K562 (cell line): ENCODE results near the gene RSPH9. TPM values are rescaled to one million over a fixed set of nuclear protein-coding genes. Genes with fewer than 3 reads are reported as not detected.

Experiments used
- CEBPZ ChIP-seq: fragments of 150-350 bp; IDR thresholded peaks from 2 replicates; pipeline ENCODE4 v1.6.1; 2014; ENCODE audit warnings: low read depth, mild to moderate bottlenecking, low read length, borderline replicate concordance
- HLTF ChIP-seq: fragments of 450-650 bp; IDR thresholded peaks from 2 replicates; pipeline ENCODE4 v1.6.1; 2016
- MEF2D ChIP-seq: conservative IDR thresholded peaks from 2 replicates; pipeline ENCODE4 v1.6.1; 2016; ENCODE audit warnings: low read depth, missing genetic modification characterization, missing compliant biosample characterization
- MTF1 ChIP-seq: fragments of 250-450 bp; sonication (Bioruptor Pico); IDR thresholded peaks from 2 replicates; pipeline ENCODE4 v1.9.0; 2021; ENCODE audit warnings: moderate library complexity, mild to moderate bottlenecking, inconsistent platforms, borderline replicate concordance
- POLR3G ChIP-seq: IDR thresholded peaks from 2 replicates; pipeline ENCODE4 v1.6.1; 2011; ENCODE audit not compliant: insufficient read length, insufficient replicate concordance; ENCODE audit errors: extremely low read depth
- RFX7 ChIP-seq: fragments of 250-450 bp; sonication (Bioruptor Pico); IDR thresholded peaks from 2 replicates; pipeline ENCODE4 v1.5.1; 2021; ENCODE audit warnings: mild to moderate bottlenecking
- TCF3 ChIP-seq: sonication (generic); formaldehyde crosslinking; IDR thresholded peaks from 2 replicates; pipeline ENCODE4 v1.4.0; 2020; ENCODE audit warnings: mild to moderate bottlenecking, missing genetic modification reagents
- TCF7L2 ChIP-seq: fragments of 150-350 bp; IDR thresholded peaks from 2 replicates; pipeline ENCODE4 v1.6.1; 2016; ENCODE audit warnings: low read depth, mild to moderate bottlenecking, low read length, moderate library complexity
- ZBTB1 ChIP-seq: sonication (generic); formaldehyde crosslinking; IDR thresholded peaks from 2 replicates; pipeline ENCODE4 v1.8.1; 2023; ENCODE audit warnings: missing genetic modification reagents, low read depth, mild to moderate bottlenecking, borderline replicate concordance
- ZBTB26 ChIP-seq: fragments of 450-650 bp; formaldehyde crosslinking; IDR thresholded peaks from 2 replicates; pipeline ENCODE4 v1.4.0; 2022; ENCODE audit warnings: missing genetic modification characterization
- ZNF318 ChIP-seq, 2 experiments: fragments of 450-650 bp; IDR thresholded peaks; 2 replicates each; pipeline ENCODE4 v1.6.1; 2016; ENCODE audit warnings: mild to moderate bottlenecking in 2 of 2, borderline replicate concordance in 1 of 2, low read depth in 1 of 2, moderate library complexity in 1 of 2
- ZNF586 ChIP-seq: fragments of 450-650 bp; formaldehyde crosslinking; conservative IDR thresholded peaks from 2 replicates; pipeline ENCODE4 v1.4.0; 2020; ENCODE audit warnings: mild to moderate bottlenecking, moderate library complexity
- polyA plus RNA-seq, 8 experiments: library from polyadenylated mRNA; depleted of rRNA in 4 of 8; stranded (reverse) in 5 of 8; unstranded in 3 of 8; fragments of >200 nt; fragmentation: Nextera tagmentation in 2 of 8; fragmentation: Illumina TruSeq in 1 of 8; extraction: Ambion mirVana in 2 of 8; extraction: Trizol in 1 of 8; gene quantifications; 2 replicates each; pipeline versions ENCODE4 v1.2.1 to v1.2.3, GENCODE V29; 2011 to 2014; ENCODE audit warnings: inconsistent platforms in 1 of 8, missing spikeins in 1 of 8
- total RNA-seq, 7 experiments: library from RNA; depleted of rRNA in 6 of 7; stranded (reverse); fragments of >200 nt in 6 of 7; fragmentation: Illumina TruSeq in 2 of 7; extraction: Trizol in 2 of 7; gene quantifications; 2 replicates each; pipeline versions ENCODE4 v1.2.1 to v1.2.3, GENCODE V29; 2011 to 2021; ENCODE audit warnings: low replicate concordance in 1 of 7

RSPH9 gene
- total and polyA plus RNA-seq, 9 of the 15 experiments (the other 6 are each of a cell fraction or from before 2014, with no cell fraction given): 0.05 to 0.60 (median 0.39) TPM; not detected in 6

GRCh38 chr6:43630980-43631619, 13.7 kb upstream of the RSPH9 start (continued):
- TF ChIP-seq TCF3: peak; percentile 99
- peak in 1 of 2 experiments; percentile 71; a peak in 1 of 4 replicates for TF ChIP-seq ZNF318 (IDR thresholded peaks at IDR 0.05; ENCODE audit: borderline replicate concordance in 1 of 2, low read depth in 1 of 2)
- no peak; the same call in 1 of the 2 replicates for TF ChIP-seq ZBTB26
- no peak for TF ChIP-seq POLR3G
- TF ChIP-seq MEF2D (tag): peak; percentile 71; the same call in 1 of the 2 replicates
- peak; percentile 34; the same call in 1 of the 2 replicates for TF ChIP-seq HLTF
- TF ChIP-seq ZBTB1 (CRISPR knock-in tag): peak; percentile 77
- peak; percentile 64; the same call in 1 of the 2 replicates for TF ChIP-seq TCF7L2
- no peak for TF ChIP-seq CEBPZ
- 0 out of 2 replicates have a peak, but pooled peaks have one; percentile 59 for TF ChIP-seq ZNF586 (CRISPR knock-in tag)
- TF ChIP-seq RFX7 (CRISPR knock-in tag): no peak
- peak; percentile 38; the same call in 1 of the 2 replicates for TF ChIP-seq MTF1 (CRISPR knock-in tag)
